RWPE1 (cell line): Measurements from ENCODE around the gene USP17L11.
A peak's percentile ranks its signal among the peaks of the same experiment; 100 is the strongest.
"Not testable (repeated sequence)": the region's sequence is repeated elsewhere in the genome, so short reads cannot be mapped to it uniquely, and the experiment has no call there.

Experiments
- CTCF ChIA-PET: fragments of 350-600 bp; sonication (Branson Sonifier 250); formaldehyde crosslinking; extraction: SDS; loops from one replicate; lab custom pipeline; 2021; lab: Yijun Ruan, JAX
- POLR2A ChIA-PET: fragments of 400-600 bp; formaldehyde crosslinking; extraction: SDS; loops from one replicate; lab custom pipeline; 2020; ENCODE audit warnings: antibody characterized with exemption; ENCODE audit not compliant: low non-redundant PET; lab: Yijun Ruan, JAX
- DNase-seq: peaks from one replicate; pipeline ENCODE4 v3.0.0; 2012; ENCODE audit warnings: low spot score
- H3K27ac ChIP-seq: fragments of 450-650 bp; 2 replicates; pipeline ENCODE4 v1.5.1; 2017
- CTCF ChIP-seq: fragments of 450-650 bp; conservative IDR thresholded peaks from 2 replicates; pipeline ENCODE4 v1.5.1; 2017; ENCODE audit warnings: low read depth, mild to moderate bottlenecking

USP17L11 gene, protein sequence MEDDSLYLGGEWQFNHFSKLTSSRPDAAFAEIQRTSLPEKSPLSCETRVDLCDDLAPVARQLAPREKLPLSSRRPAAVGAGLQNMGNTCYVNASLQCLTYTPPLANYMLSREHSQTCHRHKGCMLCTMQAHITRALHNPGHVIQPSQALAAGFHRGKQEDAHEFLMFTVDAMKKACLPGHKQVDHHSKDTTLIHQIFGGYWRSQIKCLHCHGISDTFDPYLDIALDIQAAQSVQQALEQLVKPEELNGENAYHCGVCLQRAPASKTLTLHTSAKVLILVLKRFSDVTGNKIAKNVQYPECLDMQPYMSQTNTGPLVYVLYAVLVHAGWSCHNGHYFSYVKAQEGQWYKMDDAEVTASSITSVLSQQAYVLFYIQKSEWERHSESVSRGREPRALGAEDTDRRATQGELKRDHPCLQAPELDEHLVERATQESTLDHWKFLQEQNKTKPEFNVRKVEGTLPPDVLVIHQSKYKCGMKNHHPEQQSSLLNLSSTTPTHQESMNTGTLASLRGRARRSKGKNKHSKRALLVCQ

GRCh38 chr4:9215105-9215504 lies at the start of gene USP17L11:
USP17L11 (plus strand) TSS chr4:9215405; CDS start chr4:9215405, 0 bp downstream.
- DNase-seq, POLR2A ChIA-PET, CTCF ChIA-PET, H3K27ac ChIP-seq: not testable (repeated sequence)

DNA sequence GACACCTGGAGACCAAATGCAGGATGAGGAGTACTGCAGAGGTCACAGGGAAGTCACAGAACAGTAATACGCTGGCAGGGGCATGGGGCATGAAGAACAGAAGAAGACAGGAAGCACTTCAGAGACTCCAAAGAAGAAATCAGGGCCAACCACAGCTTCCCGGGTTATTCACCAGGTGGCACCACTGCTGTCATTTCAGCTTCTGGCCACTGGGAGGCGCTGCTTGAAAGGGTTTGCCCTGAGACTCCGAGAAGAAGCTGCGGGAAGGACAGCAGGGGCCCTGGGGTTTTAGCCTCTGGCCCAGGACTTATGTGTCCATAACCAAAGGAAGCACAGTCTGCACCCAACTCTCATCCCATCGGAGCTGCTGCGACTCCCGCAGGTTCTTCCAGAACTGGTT lies 49.2 kb upstream of the USP17L11 start:
- H3K27ac ChIP-seq, CTCF ChIA-PET, DNase-seq, POLR2A ChIA-PET: not testable (repeated sequence)
- peak; percentile 32 for TF ChIP-seq CTCF

DNA sequence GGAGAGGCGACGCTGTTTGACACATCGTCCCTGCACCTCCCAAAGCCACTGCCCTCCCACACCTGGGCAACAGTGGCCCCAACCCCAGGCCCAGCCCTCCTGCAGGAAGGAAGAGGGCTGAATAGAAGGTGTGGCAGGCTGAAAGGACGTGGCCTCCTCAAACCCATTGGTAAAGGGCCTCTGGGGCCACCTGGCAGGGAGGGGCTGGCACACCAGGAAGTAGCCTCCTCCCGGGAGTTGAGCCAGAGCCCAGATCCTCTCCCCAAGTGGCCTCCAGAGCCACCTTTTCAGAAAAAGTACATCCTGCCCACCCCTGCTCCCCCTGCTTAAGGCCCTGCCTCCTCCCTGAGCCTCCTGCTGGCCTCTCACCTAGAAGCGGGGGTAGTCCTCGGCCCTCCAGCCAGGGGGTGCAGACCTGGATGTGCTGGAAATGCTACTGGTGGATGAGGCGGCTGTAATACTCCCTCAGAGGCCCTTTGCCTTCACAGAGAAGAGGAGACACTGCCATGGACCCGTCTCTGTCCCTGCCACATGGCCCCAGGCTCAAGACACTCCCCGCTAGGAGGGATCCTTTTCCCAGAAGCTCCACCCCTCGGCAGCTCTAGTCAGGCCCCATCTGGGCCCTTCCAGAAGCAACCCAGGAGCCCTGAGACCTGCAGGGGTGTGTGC lies 45.3 kb upstream of the USP17L11 start, which contains the start of gene FAM90A26:
TSS of gene FAM90A26 (plus strand) at position 619 of the 669 bp plus-strand sequence. CDS start 2,764 bp downstream, outside the sequence.
- CTCF ChIA-PET, DNase-seq, POLR2A ChIA-PET, H3K27ac ChIP-seq: not testable (repeated sequence)

DNA sequence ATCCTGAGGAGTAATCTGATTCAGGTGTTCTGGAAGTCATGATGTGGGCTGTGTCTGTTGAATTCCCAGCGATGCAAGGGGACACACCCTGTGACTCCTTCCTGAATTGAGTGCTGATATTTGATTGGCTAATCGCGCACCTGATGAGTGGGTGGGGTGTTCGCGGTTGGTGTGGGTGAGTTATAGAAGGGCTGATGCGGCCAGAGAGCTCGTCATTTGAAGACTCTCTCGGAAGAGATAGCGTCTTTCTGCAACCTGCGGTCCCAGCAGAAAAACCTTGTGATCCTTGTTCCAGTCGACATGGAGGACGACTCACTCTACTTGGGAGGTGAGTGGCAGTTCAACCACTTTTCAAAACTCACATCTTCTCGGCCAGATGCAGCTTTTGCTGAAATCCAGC lies 4.8 kb upstream of the USP17L11 start, which contains the start of gene USP17L10:
TSS of gene USP17L10 (plus strand) at position 301 of the 400 bp plus-strand sequence. CDS start at position 301, 0 bp downstream.
- DNase-seq, POLR2A ChIA-PET, CTCF ChIA-PET, H3K27ac ChIP-seq: not testable (repeated sequence)

DNA sequence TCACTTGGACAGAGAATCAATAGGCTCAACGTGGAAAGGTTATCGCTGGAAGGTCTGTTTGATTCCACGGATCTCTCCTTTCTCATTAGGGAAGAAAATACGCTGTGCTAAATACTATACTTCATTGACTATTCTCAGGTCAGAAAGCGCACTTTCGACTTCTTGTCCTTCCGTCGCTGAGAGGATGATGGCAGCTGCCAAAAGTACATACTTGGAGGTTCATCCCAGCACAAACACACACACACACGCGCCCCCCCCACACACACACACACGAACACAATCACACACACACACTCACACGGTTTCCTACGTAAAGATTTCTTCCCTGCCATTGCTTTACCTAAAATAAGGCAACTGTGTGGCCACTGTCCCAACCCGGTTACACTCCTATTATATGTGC lies 504 bp upstream of the USP17L11 start:
- DNase-seq, POLR2A ChIA-PET, H3K27ac ChIP-seq, CTCF ChIA-PET: not testable (repeated sequence)

DNA sequence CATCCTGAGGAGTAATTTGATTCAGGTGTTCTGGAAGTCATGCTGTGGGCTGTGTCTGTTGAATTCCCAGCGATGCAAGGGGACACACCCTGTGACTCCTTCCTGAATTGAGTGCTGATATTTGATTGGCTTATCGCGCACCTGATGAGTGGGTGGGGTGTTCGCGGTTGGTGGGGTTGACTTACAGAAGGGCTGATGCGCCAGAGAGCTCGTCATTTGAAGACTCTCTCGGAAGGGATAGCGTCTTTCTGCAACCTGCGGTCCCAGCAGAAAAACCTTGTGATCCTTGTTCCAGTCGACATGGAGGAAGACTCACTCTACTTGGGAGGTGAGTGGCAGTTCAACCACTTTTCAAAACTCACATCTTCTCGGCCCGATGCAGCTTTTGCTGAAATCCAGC lies 4.6 kb downstream of the USP17L11 start, which contains the start of gene USP17L12:
TSS of gene USP17L12 (plus strand) at position 301 of the 400 bp plus-strand sequence. CDS start at position 301, 0 bp downstream.
- CTCF ChIA-PET, POLR2A ChIA-PET, H3K27ac ChIP-seq, DNase-seq: not testable (repeated sequence)

GRCh38 chr4:9224596-9224995 lies 9.4 kb downstream of the USP17L11 start, which contains the start of gene USP17L13:
USP17L13 (plus strand) TSS chr4:9224896; CDS start chr4:9224896, 0 bp downstream.
- H3K27ac ChIP-seq, POLR2A ChIA-PET, CTCF ChIA-PET, DNase-seq: not testable (repeated sequence)

DNA sequence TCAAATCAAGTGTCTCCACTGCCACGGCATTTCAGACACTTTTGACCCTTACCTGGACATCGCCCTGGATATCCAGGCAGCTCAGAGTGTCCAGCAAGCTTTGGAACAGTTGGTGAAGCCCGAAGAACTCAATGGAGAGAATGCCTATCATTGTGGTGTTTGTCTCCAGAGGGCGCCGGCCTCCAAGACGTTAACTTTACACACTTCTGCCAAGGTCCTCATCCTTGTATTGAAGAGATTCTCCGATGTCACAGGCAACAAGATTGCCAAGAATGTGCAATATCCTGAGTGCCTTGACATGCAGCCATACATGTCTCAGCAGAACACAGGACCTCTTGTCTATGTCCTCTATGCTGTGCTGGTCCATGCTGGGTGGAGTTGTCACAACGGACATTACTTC lies 15.0 kb downstream of the USP17L11 start:
- POLR2A ChIA-PET, H3K27ac ChIP-seq, DNase-seq: not testable (repeated sequence)

GRCh38 chr4:9234085-9234484 lies 18.9 kb downstream of the USP17L11 start, which contains the start of gene USP17L15:
USP17L15 (plus strand) TSS chr4:9234385; CDS start chr4:9234385, 0 bp downstream.
- DNase-seq, POLR2A ChIA-PET, H3K27ac ChIP-seq, CTCF ChIA-PET: not testable (repeated sequence)

More for the DNA sequence above, 15.0 kb downstream of the USP17L11 start:
- CTCF ChIA-PET, result not testable (repeated sequence)

DNA sequence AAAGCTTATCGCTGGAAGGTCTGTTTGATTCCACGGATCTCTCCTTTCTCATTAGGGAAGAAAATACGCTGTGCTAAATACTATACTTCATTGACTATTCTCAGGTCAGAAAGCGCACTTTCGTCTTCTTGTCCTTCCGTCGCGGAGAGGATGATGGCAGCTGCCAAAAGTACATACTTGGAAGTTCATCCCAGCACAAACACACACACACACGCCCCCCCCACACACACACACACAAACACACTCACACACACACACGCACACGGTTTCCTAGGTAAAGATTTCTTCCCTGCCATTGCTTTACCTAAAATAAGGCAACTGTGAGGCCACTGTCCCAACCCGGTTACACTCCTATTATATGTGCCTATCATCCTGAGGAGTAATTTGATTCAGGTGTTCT lies 23.3 kb downstream of the USP17L11 start:
- H3K27ac ChIP-seq, CTCF ChIA-PET, POLR2A ChIA-PET, DNase-seq: not testable (repeated sequence)

- POLR2A ChIA-PET, H3K27ac ChIP-seq, DNase-seq, CTCF ChIA-PET: not testable (repeated sequence)
Measured at GRCh38 chr4:9243579-9243978, 28.4 kb downstream of the USP17L11 start, which contains the start of gene USP17L17. USP17L17 (plus strand) TSS chr4:9243879; CDS start chr4:9243879, 0 bp downstream.

GRCh38 chr4:9247953-9248680 lies 32.9 kb downstream of the USP17L11 start, which contains the start of gene USP17L18:
USP17L18 (plus strand) TSS chr4:9248630; CDS start chr4:9248630, 0 bp downstream.
- CTCF ChIA-PET, POLR2A ChIA-PET, DNase-seq, H3K27ac ChIP-seq: not testable (repeated sequence)

DNA sequence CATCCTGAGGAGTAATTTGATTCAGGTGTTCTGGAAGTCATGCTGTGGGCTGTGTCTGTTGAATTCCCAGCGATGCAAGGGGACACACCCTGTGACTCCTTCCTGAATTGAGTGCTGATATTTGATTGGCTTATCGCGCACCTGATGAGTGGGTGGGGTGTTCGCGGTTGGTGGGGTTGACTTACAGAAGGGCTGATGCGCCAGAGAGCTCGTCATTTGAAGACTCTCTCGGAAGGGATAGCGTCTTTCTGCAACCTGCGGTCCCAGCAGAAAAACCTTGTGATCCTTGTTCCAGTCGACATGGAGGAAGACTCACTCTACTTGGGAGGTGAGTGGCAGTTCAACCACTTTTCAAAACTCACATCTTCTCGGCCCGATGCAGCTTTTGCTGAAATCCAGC lies 37.9 kb downstream of the USP17L11 start, which contains the start of gene USP17L19:
TSS of gene USP17L19 (plus strand) at position 301 of the 400 bp plus-strand sequence. CDS start at position 301, 0 bp downstream.
- H3K27ac ChIP-seq, CTCF ChIA-PET, POLR2A ChIA-PET, DNase-seq: not testable (repeated sequence)

DNA sequence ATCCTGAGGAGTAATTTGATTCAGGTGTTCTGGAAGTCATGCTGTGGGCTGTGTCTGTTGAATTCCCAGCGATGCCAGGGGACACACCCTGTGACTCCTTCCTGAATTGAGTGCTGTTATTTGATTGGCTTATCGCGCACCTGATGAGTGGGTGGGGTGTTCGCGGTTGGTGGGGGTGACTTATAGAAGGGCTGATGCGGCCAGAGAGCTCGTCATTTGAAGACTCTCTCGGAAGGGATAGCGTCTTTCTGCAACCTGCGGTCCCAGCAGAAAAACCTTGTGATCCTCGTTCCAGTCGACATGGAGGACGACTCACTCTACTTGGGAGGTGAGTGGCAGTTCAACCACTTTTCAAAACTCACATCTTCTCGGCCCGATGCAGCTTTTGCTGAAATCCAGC lies 42.6 kb downstream of the USP17L11 start, which contains the start of gene USP17L20:
TSS of gene USP17L20 (plus strand) at position 301 of the 400 bp plus-strand sequence. CDS start at position 301, 0 bp downstream.
- CTCF ChIA-PET, DNase-seq, H3K27ac ChIP-seq, POLR2A ChIA-PET: not testable (repeated sequence)
